Measurements from ENCODE around the gene DLAT. TPM values are rescaled to one million over a fixed set of nuclear protein-coding genes. Genes with fewer than 3 reads are reported as not detected.
A peak's percentile ranks its signal among the peaks of the same experiment; 100 is the strongest.
"Not testable (repeated sequence)": the region's sequence is repeated elsewhere in the genome, so short reads cannot be mapped to it uniquely, and the experiment has no call there.

Gene DLAT
- polyA plus RNA-seq, 1 donor: 26.1 TPM

- Histone ChIP-seq H3K27me3 (ENCODE audit: control insufficient read depth, insufficient read depth, low read length) (peaks cover 8% of the 10 kb centered on the region), H3K36me3 (ENCODE audit: control insufficient read depth, insufficient read depth, low read length) (peaks cover 12% of the 10 kb centered on the region), H3K4me3 (ENCODE audit: low read length) (peak overlapping the region; percentile 50), H3K4me1 (ENCODE audit: control insufficient read depth, insufficient read depth, low read length) (peaks cover 4% of the 10 kb centered on the region), H3K9me3 (ENCODE audit: control insufficient read depth, low read depth, low read length) (no peaks in the 10 kb centered on the region), H3K27ac (ENCODE audit: low read length) (peak overlapping the region; percentile 87)
- peak in 1 of 2 donors; percentile 76 for DNase-seq
- WGBS (ENCODE audit: insufficient coverage, low lambda C conversion rate): 8% methylated on average over 2 of the region's 5 CpGs
These were observed 42.5 kb upstream of the DLAT start for GRCh38 chr11:111982541-111983186.

GRCh38 chr11:111983187-111983986 lies 41.8 kb upstream of the DLAT start:
- no peaks in the 10 kb centered on the region for H3K9me3 ChIP-seq (ENCODE audit: control insufficient read depth, low read depth, low read length)
- peak overlapping the region; percentile 87 for H3K27ac ChIP-seq (ENCODE audit: low read length)
- H3K27me3 ChIP-seq (ENCODE audit: control insufficient read depth, insufficient read depth, low read length): peaks cover 3% of the 10 kb centered on the region
- H3K4me3 ChIP-seq (ENCODE audit: low read length): peak overlapping the region; percentile 50
- peak; percentile 77 to 91 for DNase-seq
- peaks cover under 1% of the 10 kb centered on the region for H3K4me1 ChIP-seq (ENCODE audit: control insufficient read depth, insufficient read depth, low read length)
- H3K36me3 ChIP-seq (ENCODE audit: control insufficient read depth, insufficient read depth, low read length): peaks cover 12% of the 10 kb centered on the region
- 20% methylated on average over 1 of the region's 7 CpGs for WGBS (ENCODE audit: insufficient coverage, low lambda C conversion rate)

- Histone ChIP-seq H3K27me3 (ENCODE audit: control insufficient read depth, insufficient read depth, low read length) (no peaks in the 10 kb centered on the region), H3K36me3 (ENCODE audit: control insufficient read depth, insufficient read depth, low read length) (peaks cover 18% of the 10 kb centered on the region), H3K4me3 (ENCODE audit: low read length) (no peak overlapping the region), H3K9me3 (ENCODE audit: control insufficient read depth, low read depth, low read length) (no peaks in the 10 kb centered on the region), H3K27ac (ENCODE audit: low read length) (no peak overlapping the region), H3K4me1 (ENCODE audit: control insufficient read depth, insufficient read depth, low read length) (peaks cover 4% of the 10 kb centered on the region)
- 100% methylated on average over 1 of the region's 5 CpGs for WGBS (ENCODE audit: insufficient coverage, low lambda C conversion rate)
- no peak for DNase-seq
These were observed 38.6 kb upstream of the DLAT start for GRCh38 chr11:111986589-111986988.

- no peak for DNase-seq
- H3K4me1 ChIP-seq (ENCODE audit: control insufficient read depth, insufficient read depth, low read length): peaks cover 4% of the 10 kb centered on the region
- H3K27me3 ChIP-seq (ENCODE audit: control insufficient read depth, insufficient read depth, low read length): no peaks in the 10 kb centered on the region
- WGBS (ENCODE audit: insufficient coverage, low lambda C conversion rate): 100% methylated on average over 2 of the region's 6 CpGs
- H3K9me3 ChIP-seq (ENCODE audit: control insufficient read depth, low read depth, low read length): no peaks in the 10 kb centered on the region
- H3K36me3 ChIP-seq (ENCODE audit: control insufficient read depth, insufficient read depth, low read length): peaks cover 38% of the 10 kb centered on the region
- H3K27ac ChIP-seq (ENCODE audit: low read length): no peak overlapping the region
- H3K4me3 ChIP-seq (ENCODE audit: low read length): no peak overlapping the region
These were observed 34.8 kb upstream of the DLAT start for GRCh38 chr11:111990381-111990780.

- Histone ChIP-seq H3K4me3 (ENCODE audit: low read length) (no peak overlapping the region), H3K9me3 (ENCODE audit: control insufficient read depth, low read depth, low read length) (no peaks in the 10 kb centered on the region), H3K27ac (ENCODE audit: low read length) (no peak overlapping the region), H3K27me3 (ENCODE audit: control insufficient read depth, insufficient read depth, low read length) (no peaks in the 10 kb centered on the region), H3K4me1 (ENCODE audit: control insufficient read depth, insufficient read depth, low read length) (peaks cover 4% of the 10 kb centered on the region), H3K36me3 (ENCODE audit: control insufficient read depth, insufficient read depth, low read length) (peaks cover 42% of the 10 kb centered on the region)
- no peak for DNase-seq
- WGBS (ENCODE audit: insufficient coverage, low lambda C conversion rate): no CpG with 5 or more reads among the region's 3 CpGs
These were observed 32.9 kb upstream of the DLAT start for GRCh38 chr11:111992206-111992855.

- no peak overlapping the region for H3K4me3 ChIP-seq (ENCODE audit: low read length)
- no peak for DNase-seq
- H3K27me3 ChIP-seq (ENCODE audit: control insufficient read depth, insufficient read depth, low read length): no peaks in the 10 kb centered on the region
- no peaks in the 10 kb centered on the region for H3K4me1 ChIP-seq (ENCODE audit: control insufficient read depth, insufficient read depth, low read length)
- 100% methylated on average over 3 of the region's 3 CpGs for WGBS (ENCODE audit: insufficient coverage, low lambda C conversion rate)
- H3K9me3 ChIP-seq (ENCODE audit: control insufficient read depth, low read depth, low read length): no peaks in the 10 kb centered on the region
- H3K36me3 ChIP-seq (ENCODE audit: control insufficient read depth, insufficient read depth, low read length): peaks cover 59% of the 10 kb centered on the region
- no peak overlapping the region for H3K27ac ChIP-seq (ENCODE audit: low read length)
These were observed 29.1 kb upstream of the DLAT start for GRCh38 chr11:111996129-111996528.

GRCh38 chr11:111996669-111997068 lies 28.5 kb upstream of the DLAT start:
- H3K36me3 ChIP-seq (ENCODE audit: control insufficient read depth, insufficient read depth, low read length): peaks cover 60% of the 10 kb centered on the region

GRCh38 chr11:111999111-111999510 lies 26.1 kb upstream of the DLAT start:
- Histone ChIP-seq H3K9me3 (ENCODE audit: control insufficient read depth, low read depth, low read length) (no peaks in the 10 kb centered on the region), H3K27ac (ENCODE audit: low read length) (no peak overlapping the region), H3K27me3 (ENCODE audit: control insufficient read depth, insufficient read depth, low read length) (no peaks in the 10 kb centered on the region), H3K4me3 (ENCODE audit: low read length) (no peak overlapping the region), H3K36me3 (ENCODE audit: control insufficient read depth, insufficient read depth, low read length) (peaks cover 50% of the 10 kb centered on the region), H3K4me1 (ENCODE audit: control insufficient read depth, insufficient read depth, low read length) (no peaks in the 10 kb centered on the region)
- no peak for DNase-seq

More at GRCh38 chr11:111996669-111997068, 28.5 kb upstream of the DLAT start:
- not testable (repeated sequence) for H3K4me3 ChIP-seq (ENCODE audit: low read length); H3K27ac ChIP-seq (ENCODE audit: low read length); DNase-seq; H3K27me3 ChIP-seq (ENCODE audit: control insufficient read depth, insufficient read depth, low read length); H3K9me3 ChIP-seq (ENCODE audit: control insufficient read depth, low read depth, low read length); H3K4me1 ChIP-seq (ENCODE audit: control insufficient read depth, insufficient read depth, low read length)
- WGBS (ENCODE audit: insufficient coverage, low lambda C conversion rate): 83% methylated on average over 1 of the region's 5 CpGs

- Histone ChIP-seq H3K9me3 (ENCODE audit: control insufficient read depth, low read depth, low read length) (no peaks in the 10 kb centered on the region), H3K36me3 (ENCODE audit: control insufficient read depth, insufficient read depth, low read length) (peaks cover 43% of the 10 kb centered on the region), H3K27me3 (ENCODE audit: control insufficient read depth, insufficient read depth, low read length) (no peaks in the 10 kb centered on the region), H3K27ac (ENCODE audit: low read length) (no peak overlapping the region), H3K4me1 (ENCODE audit: control insufficient read depth, insufficient read depth, low read length) (no peaks in the 10 kb centered on the region), H3K4me3 (ENCODE audit: low read length) (no peak overlapping the region)
- no CpG with 5 or more reads among the region's 1 CpG for WGBS (ENCODE audit: insufficient coverage, low lambda C conversion rate)
- DNase-seq: no peak
These were observed 24.5 kb upstream of the DLAT start for GRCh38 chr11:112000703-112001102.

GRCh38 chr11:112002491-112003216 lies 22.6 kb upstream of the DLAT start:
- Histone ChIP-seq H3K4me3 (ENCODE audit: low read length) (no peak overlapping the region), H3K4me1 (ENCODE audit: control insufficient read depth, insufficient read depth, low read length) (no peaks in the 10 kb centered on the region), H3K9me3 (ENCODE audit: control insufficient read depth, low read depth, low read length) (no peaks in the 10 kb centered on the region), H3K27ac (ENCODE audit: low read length) (no peak overlapping the region), H3K36me3 (ENCODE audit: control insufficient read depth, insufficient read depth, low read length) (peaks cover 35% of the 10 kb centered on the region), H3K27me3 (ENCODE audit: control insufficient read depth, insufficient read depth, low read length) (no peaks in the 10 kb centered on the region)
- no peak for DNase-seq
- WGBS (ENCODE audit: insufficient coverage, low lambda C conversion rate): 90% methylated on average over 2 of the region's 6 CpGs
